K562 (cell line): ENCODE measurements around the gene CHKB. TPM values are rescaled to one million over a fixed set of nuclear protein-coding genes. Genes with fewer than 3 reads are reported as not detected.

ENCODE experiments used
- ATAC-seq: fragments of 200-7000 bp; cut with Tn5 transposase; 3 replicates; pipeline ENCODE4 v1.9.1; 2020; ENCODE audit warnings: moderate library complexity
- BruUV-seq: library from RNA; stranded (reverse); fragments of 400-500 nt; replicated peaks from 2 replicates; lab custom pipeline; 2021; lab: Mats Ljungman, UMichigan
- CTCF ChIA-PET: fragments of 300-600 bp; formaldehyde crosslinking; extraction: SDS; loops from one replicate; lab custom pipeline; 2021; ENCODE audit warnings: low intra/inter-chr PET ratio; lab: Yijun Ruan, JAX
- POLR2A ChIA-PET: fragments of 300-600, 350-650 bp; sonication (Branson Sonifier 250); formaldehyde crosslinking; extraction: SDS; loops from one replicate; lab custom pipeline; 2021; ENCODE audit warnings: antibody characterized with exemption, inconsistent platforms; lab: Yijun Ruan, JAX
- DNase-seq, 4 experiments: peaks; one replicate each; pipeline versions ENCODE4 v3.0.0 to v3.0.0-alpha.2; 2011 to 2018; ENCODE audit warnings: low spot score in 3 of 4, mixed read lengths in 3 of 4; ENCODE audit errors: extremely low read depth in 1 of 4
- FAIRE-seq: peaks from 2 replicates; lab custom pipeline; 2011; peaks lifted over from hg19 to GRCh38; lab: Jason Lieb, UNC
- H2AFZ ChIP-seq: 2 replicates; pipeline ENCODE4 v1.6.0; 2011; ENCODE audit warnings: low read depth, low read length, control low read depth, inconsistent platforms
- H3K27ac ChIP-seq: fragments of 200-600 bp; 3 replicates; pipeline ENCODE4 v1.8.0; 2011; ENCODE audit warnings: low read depth, mild to moderate bottlenecking, control low read depth, inconsistent platforms, low read length, moderate library complexity, mixed read lengths; ENCODE audit errors: extremely low read depth
- H3K27me3 ChIP-seq, 2 experiments: fragments of 300-600 bp in 1 of 2; 2 replicates in 1 of 2; 3 replicates in 1 of 2; pipeline versions ENCODE4 v1.6.0 to v1.8.0; 2011; ENCODE audit warnings: inconsistent platforms in 2 of 2, low read length in 2 of 2, mild to moderate bottlenecking in 1 of 2, mixed read lengths in 1 of 2, moderate library complexity in 1 of 2; ENCODE audit not compliant: control insufficient read depth in 2 of 2, insufficient read depth in 2 of 2
- H3K36me3 ChIP-seq: fragments of 300-600 bp; 3 replicates; pipeline ENCODE4 v1.8.0; 2011; ENCODE audit warnings: mild to moderate bottlenecking, low read length, inconsistent platforms; ENCODE audit not compliant: control insufficient read depth, insufficient read depth
- H3K4me1 ChIP-seq, 2 experiments: fragments of 200-600 bp in 1 of 2; replicated peaks in 1 of 2; 2 replicates in 1 of 2; 3 replicates in 1 of 2; pipeline versions ENCODE4 v1.5.1 to v1.8.0; 2011; ENCODE audit warnings: inconsistent platforms in 2 of 2, low read length in 2 of 2, mild to moderate bottlenecking in 1 of 2, mixed read lengths in 1 of 2, moderate library complexity in 1 of 2; ENCODE audit not compliant: control insufficient read depth in 2 of 2, insufficient read depth in 2 of 2
- H3K4me2 ChIP-seq: 2 replicates; pipeline ENCODE4 v1.6.1; 2011; ENCODE audit warnings: low read length, control low read depth, inconsistent platforms, mixed read lengths; ENCODE audit not compliant: insufficient read depth
- H3K4me3 ChIP-seq: fragments of 200-600 bp; sonication (generic), shearing (Covaris generic); 2 replicates; pipeline ENCODE4 v1.5.1; 2016; ENCODE audit warnings: control low read depth, inconsistent platforms
- H3K79me2 ChIP-seq: fragments of 200-600 bp; 3 replicates; pipeline ENCODE4 v1.8.0; 2011; ENCODE audit warnings: low read length, inconsistent platforms; ENCODE audit not compliant: control insufficient read depth, insufficient read depth
- H3K9ac ChIP-seq, 2 experiments: 2 replicates each; pipeline versions ENCODE4 v1.6.0 to v1.6.1; 2011; ENCODE audit warnings: low read depth in 2 of 2, low read length in 2 of 2, control low read depth in 1 of 2, inconsistent platforms in 1 of 2, mild to moderate bottlenecking in 1 of 2, mixed read lengths in 1 of 2; ENCODE audit not compliant: insufficient read depth in 1 of 2
- H3K9me1 ChIP-seq: one replicate; pipeline ENCODE4 v1.6.0; 2011; ENCODE audit warnings: inconsistent platforms, mild to moderate bottlenecking, low read length, moderate library complexity; ENCODE audit not compliant: control insufficient read depth, insufficient read depth
- H3K9me3 ChIP-seq: replicated peaks from 2 replicates; pipeline ENCODE4 v1.5.1; 2011; ENCODE audit warnings: low read depth, low read length, inconsistent platforms; ENCODE audit not compliant: control insufficient read depth, insufficient read depth
- H4K20me1 ChIP-seq: replicated peaks from 2 replicates; pipeline ENCODE4 v1.6.1; 2011; ENCODE audit warnings: low read length, inconsistent platforms, mixed read lengths; ENCODE audit not compliant: control insufficient read depth, insufficient read depth
- CTCF ChIP-seq, 3 experiments: IDR thresholded peaks in 2 of 3; conservative IDR thresholded peaks in 1 of 3; 2 replicates each; pipeline ENCODE4 v1.5.1; 2011 to 2012; ENCODE audit warnings: low read length in 3 of 3, mild to moderate bottlenecking in 3 of 3, control low read depth in 2 of 3, improper control_type of control experiment in 1 of 3, inconsistent platforms in 1 of 3, low read depth in 1 of 3, mixed read lengths in 1 of 3, moderate library complexity in 1 of 3; ENCODE audit not compliant: insufficient read depth in 2 of 3
- ZNF165 ChIP-seq: fragments of 250-450 bp; sonication (Bioruptor Pico); IDR thresholded peaks from 2 replicates; pipeline ENCODE4 v1.4.0; 2020; ENCODE audit warnings: borderline replicate concordance
- WGBS: fragments of 100-300 bp; shearing (Covaris generic); methylation state at CpG from one replicate; pipeline ENCODE4 v1.1.6; 2016; ENCODE audit warnings: low coverage, mixed read lengths; ENCODE audit not compliant: insufficient coverage; ENCODE audit errors: missing lambda C conversion rate; 5-methylcytosine and 5-hydroxymethylcytosine counted together
- in situ Hi-C: fragments of 300-500 bp; cut with MboI; formaldehyde crosslinking; loops from 4 replicates; pipeline ENCODE4 v1.15.0; 2018; ENCODE audit warnings: inconsistent platforms, mixed read lengths
- intact Hi-C: fragments of 100-400 bp; cut with micrococcal nuclease; formaldehyde crosslinking; loops from 2 replicates; pipeline ENCODE4 v1.14.2; 2022
- polyA plus RNA-seq, 8 experiments: library from polyadenylated mRNA; depleted of rRNA in 4 of 8; stranded (reverse) in 5 of 8; unstranded in 3 of 8; fragments of >200 nt; fragmentation: Nextera tagmentation in 2 of 8; fragmentation: Illumina TruSeq in 1 of 8; extraction: Ambion mirVana in 2 of 8; extraction: Trizol in 1 of 8; gene quantifications; 2 replicates each; pipeline versions ENCODE4 v1.2.1 to v1.2.3, GENCODE V29; 2011 to 2014; ENCODE audit warnings: inconsistent platforms in 1 of 8, missing spikeins in 1 of 8
- total RNA-seq, 7 experiments: library from RNA; depleted of rRNA in 6 of 7; stranded (reverse); fragments of >200 nt in 6 of 7; fragmentation: Illumina TruSeq in 2 of 7; extraction: Trizol in 2 of 7; gene quantifications; 2 replicates each; pipeline versions ENCODE4 v1.2.1 to v1.2.3, GENCODE V29; 2011 to 2021; ENCODE audit warnings: low replicate concordance in 1 of 7

The CHKB gene
- total and polyA plus RNA-seq, 9 of the 15 experiments (the other 6 are each of a cell fraction or from before 2014, with no cell fraction given), result 2.7 to 31.0 (median 11.0) TPM

GRCh38 chr22:50606165-50606945 is 23.7 kb upstream of the CHKB start:
- in situ Hi-C loops (no loop called here), intact Hi-C loops (no loop called here)
- no peak overlapping the region for H2AFZ ChIP-seq
- DNase-seq (no peak), FAIRE-seq (no peak), ATAC-seq (peak; percentile 56)
- no TSS peak for BruUV-seq
- ChIA-PET CTCF (no interaction called here), POLR2A (interaction anchor here (0.6 to 1.3 kb wide), 5 partner anchors 22 to 416 kb away, joined by 3 to 4 read pairs (median 3); partner anchors contain the start of gene ARSA)
- no peaks in the 10 kb centered on the region for H3K9me3 ChIP-seq
- H3K27me3 ChIP-seq, result peaks cover 27 to 87% of the 10 kb centered on the region in 2 experiments
- H4K20me1 ChIP-seq, result no peaks in the 10 kb centered on the region
- no peak overlapping the region for H3K4me2 ChIP-seq
- H3K4me1 ChIP-seq, result peaks cover 0 to 7% of the 10 kb centered on the region in 2 experiments; a peak in 2 of 5 replicates
- H3K4me3 ChIP-seq, result no peak overlapping the region
- no peaks in the 10 kb centered on the region for H3K9me1 ChIP-seq
- H3K27ac ChIP-seq, result no peak overlapping the region
- WGBS, result 1% methylated on average over 11 of the region's 19 CpGs
- no peaks in the 10 kb centered on the region for H3K79me2 ChIP-seq
- H3K9ac ChIP-seq, result no peak overlapping the region
- no peaks in the 10 kb centered on the region for H3K36me3 ChIP-seq
- TF ChIP-seq CTCF (IDR thresholded peaks at IDR 0.05 in 2 of 3, conservative IDR thresholded peaks at IDR 0.05 in 1 of 3; ENCODE audit: insufficient read depth in 2 of 3, low read depth in 1 of 3, low read length in 3 of 3) (peak in 1 of 3 experiments; percentile 18; a peak in 1 of 6 replicates), ZNF165 (CRISPR knock-in tag) (no peak)
